Measurements from ENCODE around the gene CHML. TPM values are rescaled to one million over a fixed set of nuclear protein-coding genes. Genes with fewer than 3 reads are reported as not detected.

CHML gene
- total and polyA plus RNA-seq, 2 of the 8 experiments (the other 6 are each of a cell fraction or from before 2014, with no cell fraction given): 11.5 to 82.4 TPM

DNA sequence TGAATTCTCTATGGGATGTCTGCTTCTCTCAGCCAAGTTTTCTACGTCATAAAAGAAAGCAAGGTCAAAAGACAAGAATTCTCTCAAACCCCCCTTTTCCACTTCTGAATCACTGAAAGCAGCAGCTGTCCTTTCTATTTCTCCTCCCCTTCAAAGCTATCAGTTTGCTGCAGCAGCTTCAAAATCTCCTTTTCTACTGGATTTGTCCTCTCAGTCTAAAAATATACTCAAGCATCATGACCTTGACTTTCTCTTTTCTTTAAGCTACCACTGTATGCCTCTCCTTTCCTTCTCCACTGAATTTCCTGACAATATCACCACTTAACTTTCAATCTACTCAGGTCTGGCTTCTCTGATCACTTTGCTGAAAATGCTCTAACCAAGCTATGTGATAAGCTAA is 13.8 kb upstream of the CHML start:
- no peak overlapping the region for H3K56ac ChIP-seq (replicated peaks; ENCODE audit: insufficient read length, low read depth, low read length)

More for the DNA sequence above, 13.8 kb upstream of the CHML start:
- H4K5ac ChIP-seq (ENCODE audit: insufficient read length, low read depth, low read length): no peak overlapping the region
- no peak overlapping the region for H3K27ac ChIP-seq (ENCODE audit: low read depth, low read length)
- WGBS, 2 experiments (ENCODE audit: extremely low coverage in 1 of 2, insufficient coverage in 1 of 2, insufficient read length in 1 of 2, insufficient replicate concordance in 2 of 2, low coverage in 1 of 2, low lambda C conversion rate in 2 of 2, missing lambda C conversion rate in 1 of 2): 85% methylated on average over 1 of the region's 1 CpG; no CpG with 5 or more reads in 1 of the 2 experiments
- H4K20me1 ChIP-seq (replicated peaks in 1 of 2; ENCODE audit: control insufficient read depth in 1 of 2, insufficient read depth in 2 of 2, low read length in 2 of 2): no peaks in the 10 kb centered on the region
- no peak overlapping the region for H2BK120ac ChIP-seq (replicated peaks; ENCODE audit: low read depth, low read length)
- H3K4me3 ChIP-seq (ENCODE audit: extremely low read depth in 1 of 4, insufficient read depth in 2 of 4, low read depth in 3 of 4, low read length in 4 of 4): no peak overlapping the region
- H3K4me1 ChIP-seq (replicated peaks in 1 of 4; ENCODE audit: control insufficient read depth in 3 of 4, insufficient read depth in 4 of 4, low read length in 3 of 4): no peaks in the 10 kb centered on the region
- ChIA-PET POLR2A (ENCODE audit: partially characterized antibody) (no interaction called here), CTCF (ENCODE audit: partially characterized antibody) (interaction anchor here (0.6 to 1.4 kb wide), 3 partner anchors 28 to 49 kb away, joined by 3 to 5 read pairs (median 4); no protein-coding TSS in a partner anchor)
- no peak overlapping the region for H2BK20ac ChIP-seq (ENCODE audit: low read length)
- no peak overlapping the region for H2BK5ac ChIP-seq (ENCODE audit: low read depth, low read length)
- no peak overlapping the region for H4K91ac ChIP-seq (replicated peaks; ENCODE audit: insufficient read length, low read length)
- no peak overlapping the region for H3K23ac ChIP-seq (ENCODE audit: insufficient read length)
- H2BK12ac ChIP-seq (ENCODE audit: low read depth, low read length): no peak overlapping the region
- H3K4ac ChIP-seq (replicated peaks; ENCODE audit: insufficient read length, low read depth, low read length): no peak overlapping the region
- no peaks in the 10 kb centered on the region for H3K79me2 ChIP-seq (ENCODE audit: control insufficient read depth in 1 of 2, insufficient read depth in 2 of 2, low read length in 2 of 2)
- H2AFZ ChIP-seq (ENCODE audit: low read length): no peak overlapping the region
- FAIRE-seq: no peak
- no peak overlapping the region for H2AK5ac ChIP-seq (ENCODE audit: low read depth, low read length)
- H3K9ac ChIP-seq (replicated peaks in 1 of 4; ENCODE audit: extremely low read depth in 1 of 4, low read depth in 3 of 4, low read length in 3 of 4): no peak overlapping the region
- H4K8ac ChIP-seq (ENCODE audit: extremely low read depth, insufficient read depth, low read length): no peak overlapping the region
- H3K14ac ChIP-seq (ENCODE audit: insufficient read length): no peak overlapping the region
- TF ChIP-seq RXRA (IDR thresholded peaks at IDR 0.05; ENCODE audit: insufficient read depth, low read depth, low read length): no peak
- TF ChIP-seq JUND (IDR thresholded peaks at IDR 0.05; ENCODE audit: low read length): no peak
- TF ChIP-seq TEAD4 (IDR thresholded peaks at IDR 0.05; ENCODE audit: low read depth, low read length): no peak
- TF ChIP-seq SP2 (IDR thresholded peaks at IDR 0.05; ENCODE audit: low read length): no peak
- TF ChIP-seq RBBP5 (IDR thresholded peaks at IDR 0.05; ENCODE audit: borderline replicate concordance, low read depth, low read length): no peak
- no peak for TF ChIP-seq HDAC2 (IDR thresholded peaks at IDR 0.05; ENCODE audit: borderline replicate concordance in 1 of 2, low read depth in 2 of 2, low read length in 2 of 2)
- TF ChIP-seq RAD21 (IDR thresholded peaks at IDR 0.05 in 1 of 2, conservative IDR thresholded peaks at IDR 0.05 in 1 of 2; ENCODE audit: low read depth in 2 of 2, low read length in 2 of 2): no peak
- TF ChIP-seq, protein P1, sequence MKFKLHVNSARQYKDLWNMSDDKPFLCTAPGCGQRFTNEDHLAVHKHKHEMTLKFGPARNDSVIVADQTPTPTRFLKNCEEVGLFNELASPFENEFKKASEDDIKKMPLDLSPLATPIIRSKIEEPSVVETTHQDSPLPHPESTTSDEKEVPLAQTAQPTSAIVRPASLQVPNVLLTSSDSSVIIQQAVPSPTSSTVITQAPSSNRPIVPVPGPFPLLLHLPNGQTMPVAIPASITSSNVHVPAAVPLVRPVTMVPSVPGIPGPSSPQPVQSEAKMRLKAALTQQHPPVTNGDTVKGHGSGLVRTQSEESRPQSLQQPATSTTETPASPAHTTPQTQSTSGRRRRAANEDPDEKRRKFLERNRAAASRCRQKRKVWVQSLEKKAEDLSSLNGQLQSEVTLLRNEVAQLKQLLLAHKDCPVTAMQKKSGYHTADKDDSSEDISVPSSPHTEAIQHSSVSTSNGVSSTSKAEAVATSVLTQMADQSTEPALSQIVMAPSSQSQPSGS (IDR thresholded peaks at IDR 0.05; ENCODE audit: low read length): no peak
- H3K18ac ChIP-seq (ENCODE audit: extremely low read depth, low read length): no peak overlapping the region
- no peaks in the 10 kb centered on the region for H3K27me3 ChIP-seq (replicated peaks in 1 of 4; ENCODE audit: control insufficient read depth in 3 of 4, extremely low read depth in 1 of 4, insufficient read depth in 3 of 4, low read length in 3 of 4)
- H2BK15ac ChIP-seq (ENCODE audit: low read length): no peak overlapping the region
- H3K9me3 ChIP-seq (ENCODE audit: insufficient read depth in 2 of 2, low read depth in 1 of 2, low read length in 1 of 2): no peaks in the 10 kb centered on the region
- peaks cover 1% of the 10 kb centered on the region; the same call in 1 of the 2 replicates for H3K23me2 ChIP-seq (ENCODE audit: low read depth, low read length)
- no peak for DNase-seq (ENCODE audit: low read depth in 1 of 2, low spot score in 2 of 2)
- no peaks in the 10 kb centered on the region for H3K79me1 ChIP-seq (ENCODE audit: low read depth, low read length)
- H3K36me3 ChIP-seq (ENCODE audit: control insufficient read depth in 2 of 4, insufficient read depth in 4 of 4, low read length in 3 of 4): no peaks in the 10 kb centered on the region
- H3K4me2 ChIP-seq (ENCODE audit: insufficient read depth in 1 of 2, low read depth in 2 of 2, low read length in 2 of 2): no peak overlapping the region

All from H1 (cell line).